IMR-90 (cell line): Measurements from ENCODE around the gene RB1.

Experiments used
- BHLHE40 ChIP-seq: fragments of 150-350 bp; IDR thresholded peaks from 2 replicates; pipeline ENCODE4 v1.6.1; 2016; ENCODE audit warnings: mild to moderate bottlenecking, low read depth, low read length
- CEBPB ChIP-seq: IDR thresholded peaks from 2 replicates; pipeline ENCODE4 v1.6.1; 2012; ENCODE audit warnings: low read depth, low read length, improper control_type of control experiment
- CTCF ChIP-seq: conservative IDR thresholded peaks from 2 replicates; pipeline ENCODE4 v1.5.1; 2012; ENCODE audit warnings: mild to moderate bottlenecking, low read depth, low read length, improper control_type of control experiment
- RAD21 ChIP-seq: IDR thresholded peaks from 2 replicates; pipeline ENCODE4 v1.6.1; 2012; ENCODE audit warnings: low read length, improper control_type of control experiment
- TF ChIP-seq, protein P1 (sequence below): fragments of 150-350 bp; IDR thresholded peaks from 2 replicates; pipeline ENCODE4 v1.6.1; 2017; ENCODE audit warnings: mild to moderate bottlenecking, antibody characterized with exemption, low read length, low read depth

DNA sequence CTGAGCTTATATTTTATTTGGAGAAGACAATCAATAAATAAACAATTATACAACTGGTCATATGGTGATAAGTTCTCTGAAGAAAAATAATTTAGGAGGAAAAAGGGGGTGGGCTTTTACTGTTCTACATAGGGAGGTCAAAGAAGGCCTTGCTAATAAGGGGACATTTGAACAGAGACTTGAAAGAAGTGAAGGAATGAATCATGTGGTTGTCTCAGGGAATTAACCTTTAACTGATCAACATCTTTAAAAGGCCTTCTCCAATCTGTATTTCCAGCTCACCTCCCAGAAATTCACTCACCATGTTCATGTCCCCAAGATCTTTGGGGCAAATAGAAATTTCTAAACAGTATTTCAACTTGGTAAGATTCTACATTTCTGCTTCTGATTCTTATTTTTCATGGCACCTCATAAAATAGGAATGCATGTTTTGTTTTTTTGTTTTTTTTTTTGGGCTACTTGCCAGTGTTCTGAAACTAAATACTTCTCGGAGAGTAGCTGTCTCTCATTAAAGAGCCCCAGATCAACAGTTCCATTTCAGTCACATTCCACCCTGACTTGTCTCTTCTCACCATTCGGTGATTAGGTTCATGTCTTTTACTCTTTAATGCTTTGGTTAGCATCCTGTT is 128.6 kb downstream of the RB1 start:
- TF ChIP-seq CEBPB, result no peak
- TF ChIP-seq RAD21, result no peak
- no peak for TF ChIP-seq CTCF
- no peak for TF ChIP-seq BHLHE40
- TF ChIP-seq, protein P1, sequence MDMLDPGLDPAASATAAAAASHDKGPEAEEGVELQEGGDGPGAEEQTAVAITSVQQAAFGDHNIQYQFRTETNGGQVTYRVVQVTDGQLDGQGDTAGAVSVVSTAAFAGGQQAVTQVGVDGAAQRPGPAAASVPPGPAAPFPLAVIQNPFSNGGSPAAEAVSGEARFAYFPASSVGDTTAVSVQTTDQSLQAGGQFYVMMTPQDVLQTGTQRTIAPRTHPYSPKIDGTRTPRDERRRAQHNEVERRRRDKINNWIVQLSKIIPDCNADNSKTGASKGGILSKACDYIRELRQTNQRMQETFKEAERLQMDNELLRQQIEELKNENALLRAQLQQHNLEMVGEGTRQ, result no peak
